GM12878 (cell line): Measurements from ENCODE around the gene SCAMP4. TPM values are rescaled to one million over a fixed set of nuclear protein-coding genes. Genes with fewer than 3 reads are reported as not detected.

Source experiments
- ATAC-seq: fragments of 200-7000 bp; cut with Tn5 transposase; 3 replicates; pipeline ENCODE4 v1.9.1; 2020; ENCODE audit warnings: mild to moderate bottlenecking, moderate library complexity
- BruUV-seq: library from RNA; stranded (reverse); fragments of 400-500 nt; replicated peaks from 2 replicates; lab custom pipeline; 2021; lab: Mats Ljungman, UMichigan
- CTCF ChIA-PET: fragments of 300-600 bp; sonication (Branson Sonifier 250); formaldehyde crosslinking; extraction: SDS; loops from one replicate; lab custom pipeline; 2021; ENCODE audit warnings: inconsistent platforms; lab: Yijun Ruan, JAX
- POLR2A ChIA-PET: fragments of 350-600 bp; formaldehyde crosslinking; extraction: SDS; loops from one replicate; lab custom pipeline; 2021; ENCODE audit warnings: inconsistent platforms; lab: Charles Lee
- RAD21 ChIA-PET: fragments of 300-600 bp; sonication (Branson Sonifier 250); formaldehyde crosslinking; loops from one replicate; lab custom pipeline; 2023; ENCODE audit warnings: antibody characterized with exemption; ENCODE audit not compliant: unreplicated experiment; lab: Charles Lee
- SMC1A ChIA-PET: fragments of 300-600 bp; sonication (Branson Sonifier 250); formaldehyde crosslinking; loops from one replicate; lab custom pipeline; 2023; ENCODE audit not compliant: unreplicated experiment, uncharacterized antibody; lab: Charles Lee
- DNase-seq: peaks from one replicate; pipeline ENCODE4 v3.0.0-alpha.2; 2011; ENCODE audit warnings: low read depth, low spot score
- FAIRE-seq: peaks from 3 replicates; lab custom pipeline; 2011; peaks lifted over from hg19 to GRCh38; lab: Jason Lieb, UNC
- H2AFZ ChIP-seq: 2 replicates; pipeline ENCODE4 v1.6.0; 2011; ENCODE audit warnings: low read depth, low read length, control low read depth; ENCODE audit not compliant: control insufficient read depth
- H3K27ac ChIP-seq: 2 replicates; pipeline ENCODE4 v1.5.1; 2011; ENCODE audit warnings: control low read depth; ENCODE audit not compliant: control insufficient read depth, insufficient read depth
- H3K27me3 ChIP-seq, 2 experiments: replicated peaks in 1 of 2; 2 replicates each; pipeline versions ENCODE4 v1.6.0 to v1.6.1; 2011; ENCODE audit warnings: low read length in 1 of 2; ENCODE audit not compliant: control insufficient read depth in 2 of 2, insufficient read depth in 2 of 2
- H3K36me3 ChIP-seq, 2 experiments: 2 replicates each; pipeline ENCODE4 v1.5.1; 2011; ENCODE audit warnings: low read length in 1 of 2; ENCODE audit not compliant: control insufficient read depth in 2 of 2, insufficient read depth in 2 of 2
- H3K4me1 ChIP-seq: 2 replicates; pipeline ENCODE4 v1.6.1; 2011; ENCODE audit warnings: mild to moderate bottlenecking, low read length, moderate library complexity, mixed read lengths; ENCODE audit not compliant: control insufficient read depth, insufficient read depth
- H3K4me2 ChIP-seq: 2 replicates; pipeline ENCODE4 v1.6.0; 2011; ENCODE audit warnings: control low read depth; ENCODE audit not compliant: control insufficient read depth, insufficient read depth
- H3K4me3 ChIP-seq: fragments of 200-600 bp; sonication (generic); 2 replicates; pipeline ENCODE4 v1.5.1; 2016
- H3K79me2 ChIP-seq: 2 replicates; pipeline ENCODE4 v1.6.0; 2011; ENCODE audit warnings: low read length; ENCODE audit not compliant: control insufficient read depth, insufficient read depth
- H3K9ac ChIP-seq: 2 replicates; pipeline ENCODE4 v1.8.0; 2011; ENCODE audit warnings: low read length, control low read depth, mixed read lengths; ENCODE audit not compliant: control insufficient read depth, insufficient read depth
- H3K9me3 ChIP-seq: replicated peaks from 3 replicates; pipeline ENCODE4 v1.5.1; 2011; ENCODE audit warnings: mild to moderate bottlenecking, low read length; ENCODE audit not compliant: control insufficient read depth, insufficient read depth
- H4K20me1 ChIP-seq: 2 replicates; pipeline ENCODE4 v1.6.0; 2011; ENCODE audit not compliant: control insufficient read depth, insufficient read depth
- BACH1 ChIP-seq: fragments of 450-650 bp; IDR thresholded peaks from 2 replicates; pipeline ENCODE4 v1.6.1; 2017; ENCODE audit warnings: mild to moderate bottlenecking, borderline replicate concordance
- BMI1 ChIP-seq: fragments of 450-650 bp; IDR thresholded peaks from 2 replicates; pipeline ENCODE4 v1.6.1; 2016; ENCODE audit warnings: mild to moderate bottlenecking, moderate library complexity, borderline replicate concordance
- BRCA1 ChIP-seq: IDR thresholded peaks from 2 replicates; pipeline ENCODE4 v1.6.1; 2011; ENCODE audit warnings: low read depth, low read length, improper control_type of control experiment
- IRF3 ChIP-seq: fragments of 450-650 bp; IDR thresholded peaks from 2 replicates; pipeline ENCODE4 v1.6.1; 2014; ENCODE audit warnings: mild to moderate bottlenecking
- RAD51 ChIP-seq: fragments of 450-650 bp; IDR thresholded peaks from 2 replicates; pipeline ENCODE4 v1.6.1; 2016; ENCODE audit warnings: moderate library complexity, mild to moderate bottlenecking, inconsistent platforms
- TCF3 ChIP-seq: IDR thresholded peaks from 2 replicates; pipeline ENCODE4 v1.6.1; 2012; ENCODE audit warnings: low read depth, mild to moderate bottlenecking, low read length, borderline replicate concordance; ENCODE audit not compliant: insufficient read depth
- WRNIP1 ChIP-seq: IDR thresholded peaks from 2 replicates; pipeline ENCODE4 v1.6.1; 2011; ENCODE audit warnings: low read depth, low read length, improper control_type of control experiment, borderline replicate concordance
- ZNF274 ChIP-seq: IDR thresholded peaks from one replicate; pipeline ENCODE4 v1.8.0; 2011; ENCODE audit not compliant: insufficient read length, insufficient read depth
- WGBS: methylation state at CpG from one replicate; pipeline ENCODE4 v1.1.6; 2016; ENCODE audit warnings: low lambda C conversion rate; ENCODE audit not compliant: insufficient replicate concordance, insufficient coverage; ENCODE audit errors: missing lambda C conversion rate; 5-methylcytosine and 5-hydroxymethylcytosine counted together
- in situ Hi-C: fragments of 300-500 bp; cut with MboI; formaldehyde crosslinking; loops from 9 replicates; pipeline ENCODE4 v1.14.3; 2018; ENCODE audit warnings: mixed read lengths
- intact Hi-C: fragments of 100-400 bp; cut with micrococcal nuclease; formaldehyde crosslinking; loops from one replicate; pipeline ENCODE4 v1.14.2; 2022; ENCODE audit not compliant: unreplicated experiment
- polyA plus RNA-seq, 11 experiments: library from polyadenylated mRNA; depleted of rRNA in 4 of 11; unstranded in 6 of 11; stranded (reverse) in 5 of 11; fragments of >200 nt; fragmentation: Nextera tagmentation in 4 of 11; fragmentation: Illumina TruSeq in 1 of 11; extraction: Ambion mirVana in 4 of 11; extraction: Trizol in 1 of 11; gene quantifications; 1 replicate in 1 of 11; 2 replicates in 10 of 11; pipeline versions ENCODE4 v1.2.1 to v1.2.3, GENCODE V29; 2011 to 2016; ENCODE audit warnings: inconsistent platforms in 2 of 11, missing spikeins in 2 of 11, low read depth in 1 of 11
- total RNA-seq, 4 experiments: library from RNA; depleted of rRNA in 3 of 4; stranded (reverse); fragments of >200 nt in 3 of 4; fragmentation: Illumina TruSeq in 1 of 4; extraction: Trizol in 1 of 4; gene quantifications; 2 replicates each; pipeline versions ENCODE4 v1.2.1 to v1.2.3, GENCODE V29; 2013 to 2021
- TF ChIP-seq, protein P1 (sequence below): fragments of 450-650 bp; IDR thresholded peaks from 2 replicates; pipeline ENCODE4 v1.6.1; 2016; ENCODE audit warnings: mild to moderate bottlenecking

The SCAMP4 gene
- total and polyA plus RNA-seq, 10 of the 15 experiments (the other 5 are each of a cell fraction or from before 2014, with no cell fraction given), result 0.63 to 34.7 (median 12.8) TPM

DNA sequence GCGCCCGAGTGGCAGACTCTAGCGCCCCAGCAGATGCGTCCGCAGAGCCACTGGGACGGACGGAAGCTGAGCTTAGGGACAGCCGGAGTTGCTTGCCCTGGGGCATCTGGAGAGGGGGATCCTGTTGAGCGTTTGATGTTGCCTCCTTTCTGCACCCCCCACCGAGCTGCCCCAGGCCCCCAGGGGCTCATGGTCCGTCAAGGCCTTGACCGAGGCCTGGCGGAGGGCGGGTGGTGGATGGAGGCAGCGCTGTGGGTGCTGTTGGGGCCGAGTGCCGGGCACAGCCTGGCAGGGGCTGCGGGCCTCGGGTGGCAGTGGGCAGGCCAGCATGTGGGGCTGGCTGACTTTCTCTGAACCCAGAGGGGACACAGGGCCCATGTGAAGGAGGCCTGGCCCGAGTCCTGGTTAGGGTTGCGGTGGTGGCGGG is 38.5 kb downstream of the SCAMP4 start:
- SMC1A ChIA-PET, result interaction anchor here (1.9 kb wide), 1 partner anchor 13 kb away, joined by 7 read pairs; no protein-coding TSS in a partner anchor
- BruUV-seq, result no TSS peak
- H3K79me2 ChIP-seq, result peaks cover 67% of the 10 kb centered on the region
- FAIRE-seq, result no peak
- no peak for TF ChIP-seq IRF3
- TF ChIP-seq RAD51, result no peak
- no peak for TF ChIP-seq TCF3
- TF ChIP-seq, protein P1, sequence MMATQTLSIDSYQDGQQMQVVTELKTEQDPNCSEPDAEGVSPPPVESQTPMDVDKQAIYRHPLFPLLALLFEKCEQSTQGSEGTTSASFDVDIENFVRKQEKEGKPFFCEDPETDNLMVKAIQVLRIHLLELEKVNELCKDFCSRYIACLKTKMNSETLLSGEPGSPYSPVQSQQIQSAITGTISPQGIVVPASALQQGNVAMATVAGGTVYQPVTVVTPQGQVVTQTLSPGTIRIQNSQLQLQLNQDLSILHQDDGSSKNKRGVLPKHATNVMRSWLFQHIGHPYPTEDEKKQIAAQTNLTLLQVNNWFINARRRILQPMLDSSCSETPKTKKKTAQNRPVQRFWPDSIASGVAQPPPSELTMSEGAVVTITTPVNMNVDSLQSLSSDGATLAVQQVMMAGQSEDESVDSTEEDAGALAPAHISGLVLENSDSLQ, result no peak
- TF ChIP-seq BMI1, result no peak
- no peak for TF ChIP-seq WRNIP1
- no peak for TF ChIP-seq BACH1
- TF ChIP-seq BRCA1, result no peak
- no peak for TF ChIP-seq ZNF274
- TF ChIP-seq, all 136 proteins: peak for 0
- ChIA-PET RAD21 (no interaction called here), CTCF (interaction anchor here (2.5 kb wide), 1 partner anchor 40 kb away, joined by 10 read pairs; no protein-coding TSS in a partner anchor), POLR2A (interaction anchor here (0.6 to 2.3 kb wide), 3 partner anchors 47 to 742 kb away, joined by 3 to 15 read pairs (median 4); no protein-coding TSS in a partner anchor)
- H3K36me3 ChIP-seq, result no peaks in the 10 kb centered on the region; a peak in 2 of 4 replicates
- H3K27me3 ChIP-seq, result no peaks in the 10 kb centered on the region
- peaks cover 13% of the 10 kb centered on the region for H3K4me1 ChIP-seq
- peaks cover 5% of the 10 kb centered on the region; the same call in 1 of the 2 replicates for H4K20me1 ChIP-seq
- peak overlapping the region; percentile 98 for H3K4me3 ChIP-seq
- peak overlapping the region; percentile 76; the same call in 1 of the 2 replicates for H3K27ac ChIP-seq
- no peak for ATAC-seq
- H2AFZ ChIP-seq, result no peak overlapping the region
- 73% methylated on average over 19 of the region's 22 CpGs for whole genome bisulfite sequencing
- intact Hi-C loops (no loop called here), in situ Hi-C loops (no loop called here)
- H3K9me3 ChIP-seq, result no peaks in the 10 kb centered on the region; the same call in 2 of the 3 replicates
- DNase-seq, result no peak
- H3K4me2 ChIP-seq, result peak overlapping the region; percentile 95
- peak overlapping the region; percentile 74 for H3K9ac ChIP-seq
